IMR-90 (cell line): ENCODE results near the gene NEDD4L. TPM values are rescaled to one million over a fixed set of nuclear protein-coding genes. Genes with fewer than 3 reads are reported as not detected.

Source experiments
- ATAC-seq: fragments of 200-7000 bp; cut with Tn5 transposase; 2 replicates; pipeline ENCODE4 v1.9.1; 2020; ENCODE audit warnings: low read depth, mild to moderate bottlenecking, moderate library complexity
- BruUV-seq: library from RNA; stranded (reverse); fragments of 400-500 nt; replicated peaks from 2 replicates; lab custom pipeline; 2021; lab: Mats Ljungman, UMichigan
- CTCF ChIA-PET: fragments of 300-600 bp; formaldehyde crosslinking; extraction: SDS; loops from one replicate; lab custom pipeline; 2021; ENCODE audit warnings: antibody characterized with exemption; lab: Yijun Ruan, JAX
- POLR2A ChIA-PET: fragments of 300-600 bp; sonication (Branson Sonifier 250); formaldehyde crosslinking; loops from one replicate; lab custom pipeline; 2022; ENCODE audit warnings: antibody characterized with exemption; ENCODE audit not compliant: unreplicated experiment; lab: Charles Lee
- DNase-seq: peaks from one replicate; pipeline ENCODE4 v3.0.0; 2013
- H2AFZ ChIP-seq: replicated peaks from 2 replicates; pipeline ENCODE3; 2013; ENCODE audit warnings: low read length, mild to moderate bottlenecking; ENCODE audit not compliant: poor library complexity
- H2AK5ac ChIP-seq: 2 replicates; pipeline ENCODE4 v1.6.1; 2013; ENCODE audit warnings: low read depth, low read length, inconsistent platforms
- H2AK9ac ChIP-seq: replicated peaks from 2 replicates; pipeline ENCODE3; 2013; ENCODE audit warnings: mild to moderate bottlenecking, low read depth, low read length, moderate library complexity; ENCODE audit not compliant: poor library complexity
- H2BK120ac ChIP-seq: 2 replicates; pipeline ENCODE4 v1.6.1; 2013; ENCODE audit warnings: low read depth, low read length, inconsistent platforms
- H2BK15ac ChIP-seq: 3 replicates; pipeline ENCODE4 v1.6.1; 2013; ENCODE audit warnings: low read depth, low read length, inconsistent platforms
- H2BK20ac ChIP-seq: 2 replicates; pipeline ENCODE4 v1.6.1; 2013; ENCODE audit warnings: low read depth, mild to moderate bottlenecking, inconsistent platforms, low read length, moderate library complexity
- H2BK5ac ChIP-seq: 2 replicates; pipeline ENCODE4 v1.6.1; 2013; ENCODE audit warnings: mild to moderate bottlenecking, low read depth, low read length, inconsistent platforms; ENCODE audit not compliant: poor library complexity, severe bottlenecking
- H3K14ac ChIP-seq: replicated peaks from 2 replicates; pipeline ENCODE4 v1.6.1; 2013; ENCODE audit warnings: low read depth, low read length, inconsistent platforms
- H3K18ac ChIP-seq: 2 replicates; pipeline ENCODE4 v1.6.1; 2013; ENCODE audit warnings: low read depth, low read length, control low read depth
- H3K23ac ChIP-seq: 2 replicates; pipeline ENCODE4 v1.6.1; 2013; ENCODE audit warnings: low read depth, low read length, inconsistent platforms
- H3K27ac ChIP-seq: 2 replicates; pipeline ENCODE4 v1.5.1; 2013; ENCODE audit warnings: mild to moderate bottlenecking, control low read depth, low read length; ENCODE audit not compliant: insufficient read depth
- H3K27me3 ChIP-seq: 2 replicates; pipeline ENCODE4 v1.6.1; 2013; ENCODE audit warnings: low read length; ENCODE audit not compliant: control insufficient read depth, insufficient read depth
- H3K36me3 ChIP-seq: 2 replicates; pipeline ENCODE4 v1.6.1; 2013; ENCODE audit warnings: low read length, mixed read lengths; ENCODE audit not compliant: control insufficient read depth, insufficient read depth
- H3K4ac ChIP-seq: 2 replicates; pipeline ENCODE4 v1.6.1; 2013; ENCODE audit warnings: low read depth, low read length, inconsistent platforms
- H3K4me1 ChIP-seq: 2 replicates; pipeline ENCODE4 v1.6.1; 2013; ENCODE audit warnings: low read length, mixed read lengths; ENCODE audit not compliant: control insufficient read depth, insufficient read depth
- H3K4me2 ChIP-seq: 2 replicates; pipeline ENCODE4 v1.6.1; 2013; ENCODE audit warnings: low read depth, mild to moderate bottlenecking, control low read depth, low read length, moderate library complexity
- H3K4me3 ChIP-seq: 2 replicates; pipeline ENCODE4 v1.5.1; 2013; ENCODE audit warnings: low read depth, mild to moderate bottlenecking, control low read depth, low read length, moderate library complexity; ENCODE audit not compliant: insufficient read depth
- H3K56ac ChIP-seq: 2 replicates; pipeline ENCODE4 v1.6.1; 2013; ENCODE audit warnings: low read length, inconsistent platforms; ENCODE audit not compliant: insufficient read depth; ENCODE audit errors: extremely low read depth
- H3K79me1 ChIP-seq, 2 experiments: 2 replicates each; pipeline ENCODE4 v1.6.1; 2013; ENCODE audit warnings: low read length in 2 of 2, inconsistent platforms in 1 of 2, low read depth in 1 of 2
- H3K9ac ChIP-seq: 2 replicates; pipeline ENCODE4 v1.6.1; 2013; ENCODE audit warnings: low read depth, low read length, control low read depth
- H3K9me1 ChIP-seq: 2 replicates; pipeline ENCODE4 v1.6.1; 2013; ENCODE audit warnings: low read length, inconsistent platforms; ENCODE audit not compliant: insufficient read depth
- H3K9me3 ChIP-seq: 2 replicates; pipeline ENCODE4 v1.6.1; 2013; ENCODE audit warnings: low read length; ENCODE audit not compliant: control insufficient read depth, insufficient read depth
- H4K20me1 ChIP-seq: 2 replicates; pipeline ENCODE4 v1.6.1; 2013; ENCODE audit warnings: low read length, inconsistent platforms; ENCODE audit not compliant: insufficient read depth
- H4K5ac ChIP-seq: 2 replicates; pipeline ENCODE4 v1.6.1; 2013; ENCODE audit warnings: mild to moderate bottlenecking, low read depth, low read length, control low read depth
- H4K8ac ChIP-seq, 2 experiments: 2 replicates each; pipeline ENCODE4 v1.6.1; 2013; ENCODE audit warnings: low read depth in 2 of 2, low read length in 2 of 2, control low read depth in 1 of 2, inconsistent platforms in 1 of 2
- H4K91ac ChIP-seq: 2 replicates; pipeline ENCODE4 v1.6.1; 2013; ENCODE audit warnings: low read depth, low read length, inconsistent platforms; ENCODE audit not compliant: insufficient read depth
- MAZ ChIP-seq: IDR thresholded peaks from 2 replicates; pipeline ENCODE4 v1.6.1; 2012; ENCODE audit warnings: low read depth, mild to moderate bottlenecking, low read length, improper control_type of control experiment, moderate library complexity, borderline replicate concordance
- NFE2L2 ChIP-seq: fragments of 150-350 bp; IDR thresholded peaks from 2 replicates; pipeline ENCODE4 v1.6.1; 2016; ENCODE audit warnings: low read depth, mild to moderate bottlenecking, low read length
- WGBS, 2 experiments: methylation state at CpG; one replicate each; pipeline versions ENCODE4 v1.1.5 to v1.1.7; 2013; ENCODE audit warnings: missing lambda C conversion rate in 2 of 2; ENCODE audit not compliant: insufficient read length in 1 of 2; ENCODE audit errors: extremely low coverage in 2 of 2; 5-methylcytosine and 5-hydroxymethylcytosine counted together
- dilution Hi-C: fragments of 300-500 bp; cut with HindIII; formaldehyde crosslinking; loops from one replicate; pipeline ENCODE4 v1.14.3; 2018; ENCODE audit warnings: low sequenced_read_pairs; ENCODE audit not compliant: unreplicated experiment
- in situ Hi-C: fragments of 300-500 bp; cut with MboI; formaldehyde crosslinking; loops from 3 replicates; pipeline ENCODE4 v1.14.3; 2019; ENCODE audit warnings: low sequenced_read_pairs, inconsistent platforms, mixed read lengths
- intact Hi-C: fragments of 100-400 bp; cut with micrococcal nuclease; formaldehyde crosslinking; loops from 2 replicates; pipeline ENCODE4 v1.10.0; 2022
- polyA plus RNA-seq, 3 experiments: library from polyadenylated mRNA; depleted of rRNA; stranded (reverse); fragments of >200 nt; gene quantifications; 2 replicates each; pipeline ENCODE4 v1.2.3, GENCODE V29; 2012; ENCODE audit warnings: low replicate concordance in 1 of 3
- total RNA-seq: library from RNA; depleted of rRNA; stranded (reverse); fragments of >200 nt; gene quantifications from 2 replicates; pipeline ENCODE4 v1.2.3, GENCODE V29; 2012

Gene NEDD4L
- total and polyA plus RNA-seq, 2 of the 4 experiments (the other 2 are of a cell fraction): 10.0 to 10.9 TPM

- Histone ChIP-seq H3K4me1 (peaks cover 3% of the 10 kb centered on the region; the same call in 1 of the 2 replicates), H4K20me1 (no peaks in the 10 kb centered on the region), H2BK15ac (no peak overlapping the region), H3K14ac (no peak overlapping the region), H3K56ac (no peak overlapping the region), H3K4me2 (no peak overlapping the region), H3K18ac (no peak overlapping the region), H2BK5ac (no peak overlapping the region), H2BK20ac (no peak overlapping the region), H4K91ac (no peak overlapping the region), H2AK5ac (no peak overlapping the region), H3K4ac (no peak overlapping the region), H3K9me3 (no peaks in the 10 kb centered on the region), H3K36me3 (no peaks in the 10 kb centered on the region), H2AFZ (no peak overlapping the region), H3K79me1 (no peaks in the 10 kb centered on the region), H2BK120ac (no peak overlapping the region), H3K9ac (no peak overlapping the region), H3K9me1 (no peaks in the 10 kb centered on the region), H3K23ac (no peak overlapping the region), H4K5ac (no peak overlapping the region), H3K4me3 (no peak overlapping the region), H3K27me3 (no peaks in the 10 kb centered on the region; the same call in 1 of the 2 replicates), H4K8ac (no peak overlapping the region), H2AK9ac (no peak overlapping the region), H3K27ac (no peak overlapping the region)
- DNase-seq (no peak), ATAC-seq (no peak)
- in situ Hi-C loops (no loop called here), dilution Hi-C loops (no loop called here), intact Hi-C loops (no loop called here)
- no CpG with 5 or more reads among the region's 2 CpGs for WGBS, 2 experiments
- POLR2A ChIA-PET: no interaction called here
- CTCF ChIA-PET: no interaction called here
- no TSS peak for BruUV-seq
- TF ChIP-seq MAZ: no peak
- TF ChIP-seq NFE2L2: no peak
These were observed 51.6 kb downstream of the NEDD4L start for GRCh38 chr18:58095655-58096054.
